ENCODE data around the gene CREG1. TPM values are rescaled to one million over a fixed set of nuclear protein-coding genes. Genes with fewer than 3 reads are reported as not detected.

The CREG1 gene
- total RNA-seq, 4 donors from 2014 or later: 55.4 to 115 (median 97.5) TPM

DNA sequence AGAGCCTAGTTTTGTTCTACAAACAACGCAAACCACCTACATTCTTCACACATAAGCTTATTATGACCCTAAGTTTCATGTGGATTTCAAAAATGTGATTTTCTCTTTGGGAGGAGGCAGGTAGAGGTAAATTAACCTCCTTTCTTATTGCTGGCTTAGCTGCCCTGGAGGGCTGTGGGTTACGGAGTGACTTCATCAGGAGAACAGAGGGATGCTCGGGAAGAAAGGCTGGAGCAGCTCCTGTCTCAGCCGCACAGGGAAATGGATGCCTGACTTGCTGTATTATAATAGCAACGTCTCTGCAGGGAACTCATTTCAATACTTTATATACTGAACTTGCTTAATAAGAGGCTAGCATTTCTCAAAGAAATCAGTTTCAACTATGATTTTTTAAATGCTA, 14.1 kb upstream of the CREG1 start:
- no peak overlapping the region for H3K4me3 ChIP-seq
- H3K36me3 ChIP-seq: no peaks in the 10 kb centered on the region
- no peaks in the 10 kb centered on the region for H3K27me3 ChIP-seq
- intact Hi-C loops (cut with DNase I; ENCODE audit: low total_unique reads) (no loop called here), in situ Hi-C loops (cut with MboI; ENCODE audit: low pct_ligation_motif_present in 1 of 4, low pct_unique_long_range_greater_than_20kb in 1 of 4, low sequenced_read_pairs in 3 of 4) (no loop called here)
- no peak for TF ChIP-seq CTCF (IDR thresholded peaks at IDR 0.05)
- no peak for DNase-seq
- WGBS, 2 donors (ENCODE audit: low coverage in 1 of 2): 53 to 64% methylated on average over 2 to 5 of the region's 5 CpGs
- H3K27ac ChIP-seq: no peak overlapping the region
- no peaks in the 10 kb centered on the region for H3K9me3 ChIP-seq
- H3K4me1 ChIP-seq: no peaks in the 10 kb centered on the region

- intact Hi-C loops (cut with DNase I; ENCODE audit: low total_unique reads) (no loop called here), in situ Hi-C loops (cut with MboI; ENCODE audit: low pct_ligation_motif_present in 1 of 4, low pct_unique_long_range_greater_than_20kb in 1 of 4, low sequenced_read_pairs in 3 of 4) (no loop called here)
- no peak for TF ChIP-seq EP300 (IDR thresholded peaks at IDR 0.05; ENCODE audit: low read depth)
- TF ChIP-seq POLR2AphosphoS5 (IDR thresholded peaks at IDR 0.05): no peak
- TF ChIP-seq POLR2A (IDR thresholded peaks at IDR 0.05): no peak
- TF ChIP-seq CTCF (IDR thresholded peaks at IDR 0.05): no peak
- H3K27ac ChIP-seq: no peak overlapping the region
- no peaks in the 10 kb centered on the region for H3K36me3 ChIP-seq
- DNase-seq: no peak
- no peaks in the 10 kb centered on the region for H3K9me3 ChIP-seq
- H3K4me1 ChIP-seq: no peaks in the 10 kb centered on the region
- H3K27me3 ChIP-seq: no peaks in the 10 kb centered on the region
- no peak overlapping the region for H3K4me3 ChIP-seq
- 89% methylated on average over 3 of the region's 3 CpGs; no CpG with 5 or more reads in 1 of the 2 donors for WGBS, 2 donors (ENCODE audit: low coverage in 1 of 2)
Measured at GRCh38 chr1:167566766-167567165, 13.2 kb upstream of the CREG1 start.

GRCh38 chr1:167565922-167566321, 12.4 kb upstream of the CREG1 start:
- Histone ChIP-seq H3K27me3 (no peaks in the 10 kb centered on the region), H3K4me3 (no peak overlapping the region), H3K4me1 (no peaks in the 10 kb centered on the region), H3K9me3 (no peaks in the 10 kb centered on the region), H3K27ac (no peak overlapping the region), H3K36me3 (no peaks in the 10 kb centered on the region)
- 77 to 90% methylated on average over 5 of the region's 5 CpGs for WGBS, 2 donors (ENCODE audit: low coverage in 1 of 2)
- TF ChIP-seq POLR2A (IDR thresholded peaks at IDR 0.05) (no peak), CTCF (IDR thresholded peaks at IDR 0.05) (no peak), EP300 (IDR thresholded peaks at IDR 0.05; ENCODE audit: low read depth) (no peak)
- in situ Hi-C loops (cut with MboI; ENCODE audit: low pct_ligation_motif_present in 1 of 4, low pct_unique_long_range_greater_than_20kb in 1 of 4, low sequenced_read_pairs in 3 of 4): no loop called here
- no peak for DNase-seq
- intact Hi-C loops (cut with DNase I; ENCODE audit: low total_unique reads): no loop called here

- Histone ChIP-seq H3K4me3 (no peak overlapping the region), H3K9me3 (no peaks in the 10 kb centered on the region), H3K36me3 (no peaks in the 10 kb centered on the region), H3K4me1 (no peaks in the 10 kb centered on the region), H3K27me3 (no peaks in the 10 kb centered on the region), H3K27ac (no peak overlapping the region)
- intact Hi-C loops (cut with DNase I; ENCODE audit: low total_unique reads) (no loop called here), in situ Hi-C loops (cut with MboI; ENCODE audit: low pct_ligation_motif_present in 1 of 4, low pct_unique_long_range_greater_than_20kb in 1 of 4, low sequenced_read_pairs in 3 of 4) (no loop called here)
- no peak for TF ChIP-seq CTCF (IDR thresholded peaks at IDR 0.05)
- DNase-seq: no peak
- 81 to 100% methylated on average over 2 to 5 of the region's 5 CpGs for WGBS, 2 donors (ENCODE audit: low coverage in 1 of 2)
Measured at GRCh38 chr1:167564612-167565270, 11.2 kb upstream of the CREG1 start.
